NCI-H2081 treated with DMSO at 0.1 percent for 48 hours (cell line): Measurements from ENCODE around the gene CHD9.
"Not testable (repeated sequence)": the region's sequence is repeated elsewhere in the genome, so short reads cannot be mapped to it uniquely, and the experiment has no call there.

Experiments used
- DNase-seq: peaks from one replicate; lab custom pipeline; 2025; lab: John Stamatoyannopoulos, UW

CHD9 gene

DNA sequence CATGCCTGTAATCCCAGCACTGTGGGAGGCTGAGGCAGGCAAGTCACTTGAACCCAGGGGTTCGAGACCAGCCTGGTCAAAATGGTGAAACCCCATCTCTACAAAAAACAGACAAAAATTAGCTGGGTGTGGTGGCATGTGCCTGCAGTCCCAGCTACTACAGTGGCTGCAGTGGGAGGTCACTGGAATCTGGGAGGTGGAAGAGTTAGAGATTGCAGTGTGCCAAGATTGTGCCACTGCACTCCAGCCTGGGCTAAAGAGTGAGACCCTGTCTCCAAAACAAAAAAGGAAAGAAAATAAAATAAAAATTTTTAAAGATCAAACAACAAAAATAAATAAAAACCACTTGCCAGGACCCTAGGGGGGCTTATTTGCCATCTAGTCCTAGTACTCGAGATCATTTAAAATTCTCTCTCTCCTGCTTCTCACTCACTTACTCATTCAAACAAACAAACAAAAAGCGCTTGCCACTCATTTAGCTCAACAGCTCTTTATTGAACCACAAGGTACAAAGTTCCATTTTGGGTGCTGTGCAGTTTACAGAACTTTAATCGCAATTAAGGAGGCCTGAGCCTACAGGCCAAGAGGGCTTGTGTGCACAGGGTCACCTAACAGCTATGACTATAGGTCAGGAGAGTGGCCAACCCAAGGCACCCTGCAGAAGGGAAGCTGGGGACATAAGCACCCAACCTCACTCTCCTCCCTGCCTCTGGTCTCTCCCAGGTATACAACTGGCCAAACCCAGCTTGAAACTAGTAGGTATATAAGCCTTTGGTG, 6.5 kb upstream of the CHD9 start:
- no peak for DNase-seq

DNA sequence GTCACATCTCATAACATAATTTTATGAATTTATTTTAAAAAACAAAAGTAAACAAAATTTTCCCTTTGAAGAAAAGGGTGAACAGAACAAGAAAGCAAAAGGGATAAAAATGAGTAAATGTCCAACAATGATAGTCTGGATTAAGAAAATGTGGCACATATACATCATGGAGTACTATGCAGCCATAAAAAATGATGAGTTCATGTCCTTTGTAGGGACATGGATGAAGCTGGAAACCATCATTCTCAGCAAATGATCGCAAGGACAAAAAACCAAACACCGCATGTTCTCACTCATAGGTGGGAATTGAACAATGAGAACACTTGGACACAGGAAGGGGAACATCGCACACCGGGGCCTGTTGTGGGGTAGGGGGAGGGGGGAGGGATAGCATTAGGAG, 3.5 kb upstream of the CHD9 start:
- DNase-seq = not testable (repeated sequence)

- no peak for DNase-seq
Measured at GRCh38 chr16:53052519-53053501, 2.0 kb upstream of the CHD9 start, which contains the start of gene CHD9NB. CHD9NB (minus strand) TSS chr16:53052897; CDS start chr16:53044158, 8,739 bp downstream.

DNA sequence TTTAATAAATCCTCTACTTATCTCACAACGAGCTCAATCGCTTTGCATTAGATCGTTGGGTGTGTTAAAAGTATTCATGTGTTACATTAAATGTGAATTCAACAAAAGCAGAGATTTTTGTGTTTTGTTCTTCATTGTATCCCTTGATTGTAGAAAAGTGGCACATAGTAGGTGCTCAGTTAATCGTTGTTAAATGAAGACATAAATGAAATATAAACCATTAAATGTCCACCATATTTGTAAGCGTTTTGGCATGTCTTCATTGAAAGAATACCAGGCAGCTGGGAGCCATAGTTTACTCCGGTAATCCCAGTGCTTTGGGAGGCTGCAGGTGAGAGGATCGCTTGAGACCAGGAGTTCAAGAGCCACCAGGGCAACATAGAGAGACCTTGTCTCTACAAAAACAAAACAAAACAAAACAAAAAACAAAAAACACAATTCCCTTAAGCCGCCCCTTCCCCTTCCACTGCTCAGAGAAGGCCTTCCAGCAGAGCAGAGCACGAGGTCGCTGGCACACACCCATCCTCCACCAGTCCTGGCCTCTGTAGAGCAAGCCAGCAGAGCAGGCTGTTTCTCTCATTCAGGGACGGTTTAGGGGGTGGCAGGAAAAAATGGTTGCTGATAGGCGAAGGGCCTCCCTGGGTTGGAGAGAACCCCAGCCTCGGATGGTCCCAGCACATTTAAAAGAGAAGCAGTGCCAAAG, 673 bp upstream of the CHD9 start:
- DNase-seq = no peak

- DNase-seq = no peak
Measured at GRCh38 chr16:53055541-53056391, 975 bp downstream of the CHD9 start.

DNA sequence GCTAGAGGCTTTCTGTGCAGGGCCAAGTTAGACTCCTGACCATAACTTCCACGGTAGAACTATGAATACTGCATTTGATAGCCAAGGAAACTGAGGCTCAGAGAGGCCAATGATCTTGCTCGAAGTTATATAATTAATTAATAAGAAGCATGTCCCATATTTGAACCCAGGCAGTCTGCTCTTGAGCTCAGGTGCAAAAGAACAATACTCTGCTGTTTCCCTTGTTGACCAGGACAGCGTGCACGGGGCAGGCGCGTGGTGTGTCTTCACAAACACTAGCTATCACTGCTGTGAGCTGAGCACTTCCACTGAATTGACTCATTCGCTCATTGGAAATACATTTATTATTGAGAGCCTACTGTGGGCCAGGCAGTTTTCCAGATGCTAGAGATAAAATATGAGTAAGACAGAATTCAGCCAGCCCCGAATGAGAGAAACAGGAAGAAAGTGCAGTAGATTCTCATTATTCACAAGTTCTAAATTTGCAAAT, 1.6 kb downstream of the CHD9 start:
- no peak for DNase-seq

GRCh38 chr16:53057658-53058057, 2.9 kb downstream of the CHD9 start:
- no peak for DNase-seq

- DNase-seq = no peak
Measured at GRCh38 chr16:53058441-53058840, 3.6 kb downstream of the CHD9 start.

GRCh38 chr16:53058882-53059281, 4.1 kb downstream of the CHD9 start:
- DNase-seq = no peak

DNA sequence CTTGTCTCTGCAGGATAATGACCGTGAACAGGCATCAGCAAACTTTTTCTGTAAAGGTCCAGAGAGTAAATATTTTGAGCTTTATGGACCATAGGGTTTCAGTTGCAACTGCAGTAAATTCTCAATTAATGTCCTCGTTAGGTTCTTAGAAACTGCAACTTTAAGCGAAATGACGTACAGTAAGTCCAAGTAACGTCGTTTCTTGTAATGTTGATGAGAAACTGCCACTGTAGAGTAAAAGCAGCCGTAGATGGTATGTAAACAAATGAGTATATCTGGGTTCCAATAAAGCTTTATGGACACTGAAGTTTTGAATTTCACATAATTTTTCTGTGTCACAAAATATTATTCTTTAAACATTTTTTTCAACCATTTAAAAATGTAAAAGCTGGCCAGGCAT, 4.9 kb downstream of the CHD9 start:
- DNase-seq = no peak

DNA sequence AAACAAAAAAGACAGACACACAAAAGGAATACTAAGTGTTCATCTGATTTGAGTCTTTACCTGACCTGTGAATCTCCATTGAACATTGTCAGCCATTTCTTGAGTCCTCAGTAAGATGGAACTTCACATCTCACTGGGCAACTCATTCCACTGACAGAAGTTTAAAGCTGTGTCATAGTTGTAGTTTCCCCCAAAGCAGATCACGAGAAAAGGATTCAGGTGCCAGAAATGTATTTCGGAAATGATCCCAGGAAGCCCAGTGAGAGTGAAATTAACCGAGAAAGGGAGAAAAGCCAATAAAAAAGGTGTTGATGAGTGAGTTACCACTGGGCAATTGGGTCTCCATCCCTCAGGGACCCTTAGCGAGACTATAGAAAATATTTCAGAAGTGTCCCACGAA, 6.5 kb downstream of the CHD9 start:
- DNase-seq = no peak

DNA sequence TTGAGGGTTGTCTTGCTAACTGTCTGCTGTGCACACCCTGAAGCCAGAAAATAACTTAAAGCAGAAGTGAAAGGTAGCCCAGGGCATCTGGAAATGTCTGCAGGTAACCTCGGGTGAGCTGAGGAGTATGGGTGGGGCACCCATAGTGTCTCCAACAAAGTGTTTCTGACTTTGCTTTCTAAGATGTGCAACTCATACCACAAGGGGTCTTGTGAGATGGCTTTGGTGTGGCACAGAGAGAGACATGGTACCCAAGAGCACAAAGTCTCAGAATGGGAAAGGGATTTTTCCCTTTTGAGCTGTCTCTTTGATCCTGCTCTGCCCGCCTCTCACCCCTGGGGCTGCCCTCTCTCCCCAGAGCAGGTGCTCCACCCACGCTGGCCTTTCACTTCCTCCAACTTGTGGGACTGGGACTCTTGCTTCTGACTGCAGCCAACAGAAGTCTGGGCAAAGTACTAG, 6.9 kb downstream of the CHD9 start:
- no peak for DNase-seq

DNA sequence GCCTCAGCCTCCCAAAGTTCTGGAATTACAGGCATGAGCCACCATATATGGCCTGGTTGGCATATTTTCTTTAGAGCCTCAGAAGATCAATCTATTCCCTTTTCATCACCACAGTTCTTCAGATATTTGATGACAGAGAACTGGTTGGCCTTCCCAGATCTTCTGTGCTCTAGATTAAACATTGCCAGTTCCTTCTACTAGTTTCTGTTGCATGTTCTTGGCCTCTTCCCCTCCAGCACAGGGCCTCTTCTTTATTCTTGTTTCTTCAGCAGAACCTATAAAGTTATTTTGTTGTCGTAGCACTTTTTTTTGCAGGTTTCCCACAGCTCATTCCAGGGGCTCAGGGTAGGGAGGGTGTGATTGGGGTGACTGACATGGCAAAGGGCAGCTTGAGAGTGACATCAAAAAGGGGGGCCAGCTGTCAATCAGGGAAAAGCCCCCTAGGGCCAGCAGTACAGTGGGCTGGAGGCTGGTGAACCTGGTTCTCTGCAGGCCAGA, 9.3 kb downstream of the CHD9 start:
- DNase-seq = no peak

DNA sequence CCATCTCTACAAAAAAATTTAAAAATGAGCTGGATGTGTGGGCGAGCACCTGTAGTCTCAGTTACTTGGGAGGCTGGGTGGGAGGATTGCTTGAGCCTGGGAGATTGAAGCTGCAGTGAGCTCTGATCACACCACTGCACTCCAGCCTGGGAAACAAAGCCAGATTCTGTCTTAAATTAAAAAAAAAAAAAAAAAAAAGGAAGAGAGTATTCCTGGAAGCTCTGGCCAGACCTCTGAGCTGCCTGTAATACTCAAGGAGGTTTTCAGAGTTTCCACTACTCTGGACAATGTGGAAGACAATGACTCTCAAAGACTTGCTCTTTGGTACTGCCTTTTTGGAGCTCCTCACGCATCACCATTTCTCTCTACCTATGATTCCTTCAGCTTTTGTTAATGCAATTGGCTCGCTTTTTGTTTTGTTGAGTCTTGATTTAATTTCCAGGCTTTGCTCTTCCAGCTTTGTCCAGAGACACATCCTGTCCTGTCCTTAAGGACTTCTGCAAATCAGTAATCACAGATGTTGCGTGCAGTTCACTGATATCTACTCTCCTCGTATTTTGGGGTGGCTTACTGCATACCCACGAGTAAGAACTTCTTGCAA, 10.8 kb downstream of the CHD9 start:
- DNase-seq = no peak

DNA sequence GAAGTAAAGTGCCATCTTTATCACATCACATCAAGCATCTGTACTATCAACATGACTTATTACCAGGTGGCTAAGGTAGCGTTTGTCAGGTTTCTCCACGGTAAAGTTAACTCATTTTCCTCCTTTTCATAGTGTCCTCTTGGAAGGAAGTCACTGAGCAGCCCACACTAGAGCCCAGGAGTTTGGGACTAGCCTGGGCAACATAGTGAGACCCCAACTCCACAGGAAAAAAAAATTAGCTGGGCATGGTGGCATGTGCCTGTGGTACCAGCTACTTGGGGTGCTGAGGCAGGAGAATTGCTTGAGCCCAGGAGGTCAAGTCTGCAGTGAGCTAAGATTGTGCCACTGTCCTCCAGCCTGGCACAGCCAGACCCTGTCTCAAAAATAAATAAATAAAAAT, 12.9 kb downstream of the CHD9 start:
- no peak for DNase-seq

GRCh38 chr16:53068423-53068833, 13.6 kb downstream of the CHD9 start:
- DNase-seq = no peak

DNA sequence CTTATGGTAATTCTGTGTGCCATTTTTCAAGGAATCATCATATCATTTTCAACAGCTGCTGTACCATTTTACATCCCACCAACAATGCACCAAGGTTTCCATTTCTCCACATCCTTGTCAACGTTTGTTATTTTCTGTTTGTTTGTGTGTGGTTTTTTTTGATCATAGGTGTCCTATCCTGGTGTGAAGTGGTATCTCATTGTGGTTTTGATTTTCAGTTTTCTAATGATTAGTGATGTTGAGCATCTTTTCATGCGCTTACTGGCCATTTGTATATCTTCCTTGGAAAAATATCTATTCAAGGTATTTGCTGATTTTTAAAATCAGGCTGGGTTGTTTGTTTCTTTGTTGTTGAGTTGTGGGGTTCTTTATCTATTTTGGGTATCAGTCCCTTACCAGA, 15.0 kb downstream of the CHD9 start:
- no peak for DNase-seq

DNA sequence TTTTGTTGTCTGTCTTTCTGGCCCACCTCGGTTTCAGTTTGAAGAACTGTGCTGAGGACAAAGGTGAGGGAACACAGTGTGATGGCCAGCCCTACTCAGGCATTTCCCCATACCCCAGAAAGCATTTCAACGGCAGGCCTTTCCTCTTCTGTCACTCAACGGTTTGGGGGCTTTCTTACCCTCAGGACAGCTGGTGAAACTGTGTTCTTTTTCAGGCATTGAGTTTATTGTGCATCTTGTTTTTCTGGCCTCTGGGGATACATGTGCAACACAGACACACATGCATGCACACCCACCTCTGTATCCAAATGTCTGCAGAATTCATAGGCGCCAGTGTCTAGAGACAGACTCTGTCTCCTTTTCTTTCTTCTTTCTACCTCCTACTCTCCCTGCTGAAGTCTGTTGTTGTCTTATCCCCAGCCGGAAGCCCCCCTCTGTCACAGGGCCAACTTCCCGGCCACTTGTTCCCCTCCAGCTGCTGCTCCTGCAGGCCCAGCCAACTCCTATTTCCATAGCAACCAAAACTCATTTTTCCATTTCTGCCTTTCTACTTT, 17.0 kb downstream of the CHD9 start:
- no peak for DNase-seq

- no peak for DNase-seq
Measured at GRCh38 chr16:53073022-53073421, 18.2 kb downstream of the CHD9 start.

- not testable (repeated sequence) for DNase-seq
Measured at GRCh38 chr16:53074296-53074695, 19.5 kb downstream of the CHD9 start.
